Naive thymus-derived CD8-positive, alpha-beta T cell (primary cell): ENCODE data around the gene TUT4. TPM values are rescaled to one million over a fixed set of nuclear protein-coding genes. Genes with fewer than 3 reads are reported as not detected.

Experiments
- polyA plus RNA-seq, 3 donors: library from polyadenylated mRNA; unstranded; fragments of 300-500 nt; fragmentation: Illumina TruSeq; gene quantifications; one replicate each; pipeline ENCODE4 v1.2.3, GENCODE V29; 2021
- total RNA-seq, 8 experiments: library from RNA in 2 of 8; stranded (reverse) in 2 of 8; gene quantifications; one replicate each; pipeline ENCODE4 v1.2.3 and lab custom pipeline; 2021 to 2026

TUT4 gene
- total and polyA plus RNA-seq, 5 experiments from 2014 or later = 31.6 to 178 (median 40.9) TPM

Other genes starting within 250 kb of the TUT4 start
- gene CC2D1B, start 186.9 kb downstream of the TUT4 start, total RNA-seq = 10 to 100 TPM; 87.0 to 96.5 TPM
- 10 to 100 TPM in 1 of 3 donors, 1 to 10 TPM in 2; 4.2 to 10.5 (median 6.7) TPM for gene CC2D1B, start 186.9 kb downstream of the TUT4 start, polyA plus RNA-seq
- 1 to 10 TPM; 1.0 to 1.2 TPM for gene ORC1, start 148.7 kb downstream of the TUT4 start, total RNA-seq
- gene ORC1, start 148.7 kb downstream of the TUT4 start, polyA plus RNA-seq = under 1 TPM in 1 of 3 donors, not detected in 2; 0.18 TPM
- 10 to 100 TPM; 78.3 to 89.1 TPM for gene PRPF38A, start 148.5 kb downstream of the TUT4 start, total RNA-seq
- gene PRPF38A, start 148.5 kb downstream of the TUT4 start, polyA plus RNA-seq = 10 to 100 TPM; 31.2 to 36.5 (median 35.5) TPM
- 10 to 100 TPM; 25.0 to 30.4 TPM for gene GPX7, start 49.3 kb upstream of the TUT4 start, total RNA-seq
- 10 to 100 TPM; 30.2 to 34.5 (median 30.3) TPM for gene GPX7, start 49.3 kb upstream of the TUT4 start, polyA plus RNA-seq
- 10 to 100 TPM; 83.4 to 89.0 TPM for gene SHISAL2A, start 80.1 kb upstream of the TUT4 start, total RNA-seq
- 10 to 100 TPM in 1 of 3 donors, 1 to 10 TPM in 2; 7.1 to 12.1 (median 7.9) TPM for gene SHISAL2A, start 80.1 kb upstream of the TUT4 start, polyA plus RNA-seq
- 1 to 10 TPM; 2.4 to 3.0 TPM for gene COA7, start 145.3 kb upstream of the TUT4 start, total RNA-seq
- gene COA7, start 145.3 kb upstream of the TUT4 start, polyA plus RNA-seq = 1 to 10 TPM; 3.1 to 4.2 (median 3.9) TPM
- gene ZYG11B, start 173.4 kb upstream of the TUT4 start, total RNA-seq = 10 to 100 TPM; 23.6 to 25.9 TPM
- 10 to 100 TPM; 12.3 to 14.9 (median 12.5) TPM for gene ZYG11B, start 173.4 kb upstream of the TUT4 start, polyA plus RNA-seq